Progenitor cell of endocrine pancreas (in vitro differentiated cells): ENCODE data around the gene SORCS2. TPM values are rescaled to one million over a fixed set of nuclear protein-coding genes. Genes with fewer than 3 reads are reported as not detected.
A peak's percentile ranks its signal among the peaks of the same experiment; 100 is the strongest.

Experiments used
- DNase-seq: peaks from one replicate; pipeline ENCODE4 v3.0.0; 2021; ENCODE audit warnings: low spot score; ENCODE audit not compliant: unreplicated experiment
- H3K27ac Mint-ChIP-seq: 2 replicates; pipeline ENCODE4 v1.8.0; 2021; ENCODE audit warnings: mild to moderate bottlenecking, moderate library complexity, mixed read lengths
- H3K27me3 Mint-ChIP-seq: 2 replicates; pipeline ENCODE4 v1.8.0; 2021; ENCODE audit warnings: mixed read lengths
- H3K36me3 Mint-ChIP-seq: 2 replicates; pipeline ENCODE4 v1.8.0; 2022; ENCODE audit warnings: mixed read lengths; ENCODE audit not compliant: insufficient read depth
- H3K4me1 Mint-ChIP-seq: 2 replicates; pipeline ENCODE4 v1.8.0; 2021; ENCODE audit warnings: low read depth, mixed read lengths
- H3K4me3 Mint-ChIP-seq: 2 replicates; pipeline ENCODE4 v1.8.0; 2021; ENCODE audit warnings: low read depth, mild to moderate bottlenecking, moderate library complexity, mixed read lengths
- H3K9me3 Mint-ChIP-seq: 2 replicates; pipeline ENCODE4 v1.8.0; 2021; ENCODE audit warnings: low read depth, mixed read lengths
- CTCF ChIP-seq: fragments of 200-600 bp; sonication (generic); IDR thresholded peaks from one replicate; pipeline ENCODE4 v1.5.0; 2021; ENCODE audit warnings: antibody characterized with exemption, mild to moderate bottlenecking; ENCODE audit not compliant: unreplicated experiment
- total RNA-seq: library from RNA; stranded (reverse); gene quantifications from 2 replicates; pipeline ENCODE4 v1.2.1, GENCODE V29; 2021

SORCS2 gene
- total RNA-seq, 1 donor from 2014 or later: 2.2 TPM

GRCh38 chr4:7760706-7761105, 568.4 kb downstream of the SORCS2 start:
- TF ChIP-seq CTCF: no peak
- Mint-ChIP-seq H3K36me3 (peaks cover 8% of the 10 kb centered on the region), H3K27ac (no peak overlapping the region), H3K4me3 (no peak overlapping the region), H3K27me3 (no peaks in the 10 kb centered on the region), H3K4me1 (peaks cover 6% of the 10 kb centered on the region), H3K9me3 (no peaks in the 10 kb centered on the region)
- DNase-seq: no peak

DNA sequence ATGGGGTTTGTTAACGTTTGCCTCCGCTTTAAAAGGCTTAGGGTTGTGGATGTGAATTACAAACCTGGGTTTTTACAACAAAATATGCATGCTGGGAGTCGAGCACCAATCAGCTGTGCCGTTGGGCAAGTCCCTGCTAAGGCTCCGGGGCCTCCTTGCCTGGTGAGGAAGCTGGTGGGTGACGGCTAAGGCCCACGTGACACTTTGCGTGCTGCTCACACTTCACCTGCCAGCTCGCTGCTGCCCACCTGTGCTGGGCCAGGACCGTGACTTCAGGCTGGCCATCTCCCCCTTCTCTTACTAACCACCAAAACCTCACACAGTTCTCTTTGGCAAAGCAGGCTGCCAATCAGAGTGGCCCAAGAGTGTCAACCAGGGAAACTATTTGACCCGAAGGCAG, 569.0 kb downstream of the SORCS2 start:
- Mint-ChIP-seq H3K9me3 (no peaks in the 10 kb centered on the region), H3K27me3 (no peaks in the 10 kb centered on the region), H3K36me3 (peaks cover 10% of the 10 kb centered on the region), H3K4me3 (no peak overlapping the region), H3K4me1 (peaks cover 6% of the 10 kb centered on the region), H3K27ac (no peak overlapping the region)
- no peak for DNase-seq
- no peak for TF ChIP-seq CTCF

GRCh38 chr4:7761720-7762119, 569.4 kb downstream of the SORCS2 start:
- Mint-ChIP-seq H3K36me3 (peaks cover 10% of the 10 kb centered on the region), H3K4me1 (peaks cover 6% of the 10 kb centered on the region), H3K27ac (no peak overlapping the region), H3K27me3 (no peaks in the 10 kb centered on the region), H3K9me3 (no peaks in the 10 kb centered on the region), H3K4me3 (no peak overlapping the region)
- TF ChIP-seq CTCF: peak; percentile 78
- peak; percentile 49 for DNase-seq

DNA sequence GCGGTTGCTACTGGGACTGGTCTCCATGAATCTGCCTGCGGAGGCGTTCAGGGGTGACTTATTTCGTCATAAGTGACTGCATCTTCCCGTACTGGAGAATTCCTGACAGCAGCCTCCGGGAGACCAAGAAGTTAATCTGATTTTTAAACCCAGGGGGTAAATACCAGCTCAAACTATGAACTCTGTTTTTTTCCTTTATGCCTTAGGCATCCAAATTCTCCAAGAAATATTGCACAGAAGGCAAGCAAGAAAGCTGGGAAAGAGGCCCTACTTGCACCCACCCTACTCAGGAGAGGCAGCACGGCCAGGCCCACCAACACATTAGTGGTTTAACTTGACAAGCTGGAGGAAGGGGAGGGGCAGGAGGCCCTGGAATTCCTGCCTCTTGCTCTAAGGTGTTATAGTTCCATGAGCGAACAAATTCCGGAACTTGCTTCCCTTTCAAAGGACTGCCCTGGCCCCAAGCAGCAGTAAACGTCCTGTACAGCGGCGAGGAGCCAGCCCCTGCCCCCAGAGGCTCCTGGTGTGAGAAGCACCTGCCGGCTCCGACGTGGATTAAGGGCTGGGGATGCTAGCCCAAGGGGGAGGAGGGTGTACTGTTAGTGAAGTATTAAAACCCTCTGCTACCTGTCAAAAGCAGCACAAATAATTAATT, 570.2 kb downstream of the SORCS2 start:
- peaks cover 6% of the 10 kb centered on the region for H3K4me1 Mint-ChIP-seq
- H3K27me3 Mint-ChIP-seq: no peaks in the 10 kb centered on the region
- H3K9me3 Mint-ChIP-seq: no peaks in the 10 kb centered on the region
- no peak overlapping the region for H3K4me3 Mint-ChIP-seq
- TF ChIP-seq CTCF: no peak
- no peak for DNase-seq
- peaks cover 10% of the 10 kb centered on the region for H3K36me3 Mint-ChIP-seq
- H3K27ac Mint-ChIP-seq: no peak overlapping the region

DNA sequence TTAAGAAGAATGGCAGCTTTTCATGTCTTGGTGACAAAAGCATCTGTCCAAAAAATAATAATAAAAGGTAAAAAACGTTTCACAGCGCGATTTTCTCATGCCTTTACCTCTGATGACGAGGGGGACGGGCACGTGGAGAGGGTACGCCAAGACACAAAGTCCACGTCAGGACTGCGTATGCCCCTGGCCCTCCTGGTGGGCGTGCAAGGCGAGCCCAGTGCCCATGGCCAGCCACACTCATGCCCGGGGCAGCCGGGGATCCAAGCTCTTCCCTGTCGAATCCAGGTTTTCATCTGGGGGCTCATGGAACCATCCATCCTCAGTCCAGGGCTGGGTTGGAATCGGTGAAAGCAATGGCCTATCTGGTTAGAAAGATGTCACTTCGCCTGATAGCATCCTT, 570.8 kb downstream of the SORCS2 start:
- Mint-ChIP-seq H3K4me1 (peaks cover 1% of the 10 kb centered on the region), H3K27me3 (no peaks in the 10 kb centered on the region), H3K4me3 (no peak overlapping the region), H3K27ac (no peak overlapping the region), H3K36me3 (peaks cover 8% of the 10 kb centered on the region), H3K9me3 (no peaks in the 10 kb centered on the region)
- no peak for TF ChIP-seq CTCF
- no peak for DNase-seq
